ENCODE results near the gene AP5Z1. TPM values are rescaled to one million over a fixed set of nuclear protein-coding genes. Genes with fewer than 3 reads are reported as not detected.
"Not testable (repeated sequence)": the region's sequence is repeated elsewhere in the genome, so short reads cannot be mapped to it uniquely, and the experiment has no call there.

The AP5Z1 gene
- polyA plus RNA-seq, 2 of the 4 experiments (the other 2 are of a cell fraction), result 6.8 to 21.8 TPM

- CTCF ChIA-PET, result interaction anchor here (6.3 kb wide), 1 partner anchor 285 kb away, joined by 58 read pairs; no protein-coding TSS in a partner anchor
Measured at GRCh38 chr7:4801839-4802231, 26.4 kb downstream of the AP5Z1 start.

GRCh38 chr7:4802577-4802976 is 27.2 kb downstream of the AP5Z1 start:
- DNase-seq (ENCODE audit: low read depth in 1 of 2, low spot score in 1 of 2); H3K27ac ChIP-seq; H3K9me3 ChIP-seq; FAIRE-seq; H3K4me1 ChIP-seq; POLR2A ChIA-PET; H3K4me2 ChIP-seq; H3K4me3 ChIP-seq; ATAC-seq: not testable (repeated sequence)
- CTCF ChIA-PET, result interaction anchor here (0.6 kb wide), 1 partner anchor 11 kb away, joined by 3 read pairs; no protein-coding TSS in a partner anchor
- WGBS (ENCODE audit: missing lambda C conversion rate), result no CpG with 5 or more reads among the region's 23 CpGs

More at GRCh38 chr7:4801839-4802231, 26.4 kb downstream of the AP5Z1 start:
- DNase-seq (ENCODE audit: low read depth in 1 of 2, low spot score in 1 of 2), result no peak
- Histone ChIP-seq H3K9me3 (no peaks in the 10 kb centered on the region), H3K4me1 (no peaks in the 10 kb centered on the region), H3K27ac (no peak overlapping the region), H3K4me3 (no peak overlapping the region), H3K4me2 (no peak overlapping the region)
- TF ChIP-seq EP300 (IDR thresholded peaks at IDR 0.05) (no peak), POLR2A (IDR thresholded peaks at IDR 0.05; ENCODE audit: low read length) (no peak), PHF8 (IDR thresholded peaks at IDR 0.05; ENCODE audit: borderline replicate concordance, low read depth) (no peak), FOXS1 (CRISPR knock-in tag; IDR thresholded peaks at IDR 0.05) (no peak), HES2 (IDR thresholded peaks at IDR 0.05) (no peak), CEBPB (IDR thresholded peaks at IDR 0.05) (no peak), USF2 (IDR thresholded peaks at IDR 0.05) (no peak), E2F6 (IDR thresholded peaks at IDR 0.05; ENCODE audit: borderline replicate concordance, low read depth) (no peak), SREBF2 (IDR thresholded peaks at IDR 0.05) (no peak), ZC3H11A (IDR thresholded peaks at IDR 0.05) (no peak), NPAS2 (CRISPR knock-in tag; IDR thresholded peaks at IDR 0.05; ENCODE audit: borderline replicate concordance) (no peak), ATOH8 (CRISPR knock-in tag; IDR thresholded peaks at IDR 0.05; ENCODE audit: low read depth) (no peak), RAD21 (conservative IDR thresholded peaks at IDR 0.05 in 1 of 2, IDR thresholded peaks at IDR 0.05 in 1 of 2) (no peak), ESRRA (IDR thresholded peaks at IDR 0.05; ENCODE audit: borderline replicate concordance, low read length) (no peak), POLR2AphosphoS2 (conservative IDR thresholded peaks at IDR 0.05; ENCODE audit: low read length) (no peak), KDM1A (IDR thresholded peaks at IDR 0.05; ENCODE audit: low read depth) (no peak), NR3C1 (IDR thresholded peaks at IDR 0.05) (no peak), CBX8 (IDR thresholded peaks at IDR 0.05) (no peak), CHD4 (IDR thresholded peaks at IDR 0.05; ENCODE audit: borderline replicate concordance) (no peak)
- FAIRE-seq, result no peak
- no CpG with 5 or more reads among the region's 18 CpGs for WGBS (ENCODE audit: missing lambda C conversion rate)
- no peak for ATAC-seq
- POLR2A ChIA-PET, result no interaction called here

- Histone ChIP-seq H3K4me2 (no peak overlapping the region), H3K4me3 (no peak overlapping the region), H3K27ac (no peak overlapping the region), H3K4me1 (no peaks in the 10 kb centered on the region), H3K9me3 (no peaks in the 10 kb centered on the region)
- WGBS (ENCODE audit: missing lambda C conversion rate), result 73% methylated on average over 13 of the region's 41 CpGs
- ATAC-seq (peak in 1 of 2 experiments; percentile 33; a peak in 3 of 6 replicates), FAIRE-seq (no peak), DNase-seq (ENCODE audit: low read depth in 1 of 2, low spot score in 1 of 2) (peak in 1 of 2 experiments; percentile 26)
- ChIA-PET CTCF (interaction anchor here (0.6 kb wide), 1 partner anchor 46 kb away, joined by 3 read pairs; no protein-coding TSS in a partner anchor), POLR2A (no interaction called here)
- no peak for TF ChIP-seq E2F6 (IDR thresholded peaks at IDR 0.05; ENCODE audit: borderline replicate concordance, low read depth)
- TF ChIP-seq MYC (IDR thresholded peaks at IDR 0.05; ENCODE audit: borderline replicate concordance, low read length), result no peak
- no peak for TF ChIP-seq PHF8 (IDR thresholded peaks at IDR 0.05; ENCODE audit: borderline replicate concordance, low read depth)
- TF ChIP-seq GATA3 (IDR thresholded peaks at IDR 0.05; ENCODE audit: borderline replicate concordance), result no peak
- no peak for TF ChIP-seq ATOH8 (CRISPR knock-in tag; IDR thresholded peaks at IDR 0.05; ENCODE audit: low read depth)
- TF ChIP-seq EHMT2 (IDR thresholded peaks at IDR 0.05; ENCODE audit: low read depth), result no peak
- no peak for TF ChIP-seq CHD4 (IDR thresholded peaks at IDR 0.05; ENCODE audit: borderline replicate concordance)
- TF ChIP-seq RFX5 (IDR thresholded peaks at IDR 0.05), result no peak
- no peak for TF ChIP-seq HEYL (CRISPR knock-in tag; IDR thresholded peaks at IDR 0.05)
- TF ChIP-seq FOSB (CRISPR knock-in tag; IDR thresholded peaks at IDR 0.05), result no peak
- no peak for TF ChIP-seq TP53 (CRISPR knock-in tag; IDR thresholded peaks at IDR 0.05)
- TF ChIP-seq TFCP2L1 (CRISPR knock-in tag; IDR thresholded peaks at IDR 0.05), result no peak
- no peak for TF ChIP-seq BHLHE40 (IDR thresholded peaks at IDR 0.05; ENCODE audit: low read depth, low read length)
- no peak for TF ChIP-seq HOXA7 (CRISPR knock-in tag; IDR thresholded peaks at IDR 0.05)
- TF ChIP-seq ZNF302 (CRISPR knock-in tag; IDR thresholded peaks at IDR 0.05), result no peak
Measured at GRCh38 chr7:4803397-4804241, 28.2 kb downstream of the AP5Z1 start.
